ENCODE measurements around the gene WDHD1.

DNA sequence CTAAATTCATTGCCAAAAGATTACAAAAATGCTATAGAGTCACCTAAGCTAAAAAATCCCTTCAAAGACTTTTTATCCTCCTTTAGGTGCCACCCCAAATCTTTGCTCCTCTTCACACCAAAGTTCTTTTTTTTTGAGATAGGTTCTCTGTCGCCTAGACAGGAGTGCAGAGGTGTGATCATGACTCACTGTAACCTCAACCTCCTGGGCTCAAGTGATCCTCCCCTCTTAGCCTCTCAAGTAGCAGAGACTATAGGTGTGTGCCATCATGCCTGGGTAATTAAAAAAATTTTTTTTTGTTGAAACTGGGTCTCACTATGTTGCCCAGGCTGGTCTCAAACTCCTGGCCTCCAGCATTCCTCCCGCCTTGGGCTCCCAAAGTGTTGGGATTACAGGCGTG lies 47.9 kb downstream of the WDHD1 start:
- TF ChIP-seq, protein P1, sequence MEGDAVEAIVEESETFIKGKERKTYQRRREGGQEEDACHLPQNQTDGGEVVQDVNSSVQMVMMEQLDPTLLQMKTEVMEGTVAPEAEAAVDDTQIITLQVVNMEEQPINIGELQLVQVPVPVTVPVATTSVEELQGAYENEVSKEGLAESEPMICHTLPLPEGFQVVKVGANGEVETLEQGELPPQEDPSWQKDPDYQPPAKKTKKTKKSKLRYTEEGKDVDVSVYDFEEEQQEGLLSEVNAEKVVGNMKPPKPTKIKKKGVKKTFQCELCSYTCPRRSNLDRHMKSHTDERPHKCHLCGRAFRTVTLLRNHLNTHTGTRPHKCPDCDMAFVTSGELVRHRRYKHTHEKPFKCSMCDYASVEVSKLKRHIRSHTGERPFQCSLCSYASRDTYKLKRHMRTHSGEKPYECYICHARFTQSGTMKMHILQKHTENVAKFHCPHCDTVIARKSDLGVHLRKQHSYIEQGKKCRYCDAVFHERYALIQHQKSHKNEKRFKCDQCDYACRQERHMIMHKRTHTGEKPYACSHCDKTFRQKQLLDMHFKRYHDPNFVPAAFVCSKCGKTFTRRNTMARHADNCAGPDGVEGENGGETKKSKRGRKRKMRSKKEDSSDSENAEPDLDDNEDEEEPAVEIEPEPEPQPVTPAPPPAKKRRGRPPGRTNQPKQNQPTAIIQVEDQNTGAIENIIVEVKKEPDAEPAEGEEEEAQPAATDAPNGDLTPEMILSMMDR (IDR thresholded peaks at IDR 0.05; ENCODE audit: low read depth, low read length), result no peak
- TF ChIP-seq POLR2A (IDR thresholded peaks at IDR 0.05; ENCODE audit: extremely low read depth, insufficient read length), result no peak
- no peak for TF ChIP-seq MYC (IDR thresholded peaks at IDR 0.05; ENCODE audit: low read depth, low read length)
